ENCODE measurements around the gene ZNF76. TPM values are rescaled to one million over a fixed set of nuclear protein-coding genes. Genes with fewer than 3 reads are reported as not detected.

Gene ZNF76
- total and polyA plus RNA-seq, 2 of the 13 experiments (the other 11 are each of a cell fraction or from before 2014, with no cell fraction given): 13.2 to 26.4 TPM

GRCh38 chr6:35297601-35298481 is 38.3 kb downstream of the ZNF76 start, which contains the start of gene DEF6 (continued):
- no peak for TF ChIP-seq TRIM24 (CRISPR knock-in tag; IDR thresholded peaks at IDR 0.05)
- peak; percentile 86; the same call in 1 of the 2 replicates for TF ChIP-seq KLF9 (CRISPR knock-in tag; IDR thresholded peaks at IDR 0.05; ENCODE audit: low read depth)
- TF ChIP-seq MXD1 (CRISPR knock-in tag; IDR thresholded peaks at IDR 0.05): peak; percentile 87; the same call in 1 of the 2 replicates
- no peak for TF ChIP-seq PTBP1 (IDR thresholded peaks at IDR 0.05; ENCODE audit: low read depth, low read length, poor library complexity, severe bottlenecking)
- peak; percentile 75; the same call in 1 of the 2 replicates for TF ChIP-seq ZNF234 (CRISPR knock-in tag; conservative IDR thresholded peaks at IDR 0.05)
- peak; percentile 83 for TF ChIP-seq ZNF317 (CRISPR knock-in tag; IDR thresholded peaks at IDR 0.05)
- peak; percentile 86 for TF ChIP-seq ZGPAT (CRISPR knock-in tag; IDR thresholded peaks at IDR 0.05)
- no peak; the same call in 1 of the 2 replicates for TF ChIP-seq ZSCAN9 (CRISPR knock-in tag; IDR thresholded peaks at IDR 0.05; ENCODE audit: borderline replicate concordance)
- TF ChIP-seq SOX6 (IDR thresholded peaks at IDR 0.05): no peak
- TF ChIP-seq SOX6 (CRISPR knock-in tag; IDR thresholded peaks at IDR 0.05): peak; percentile 76
- TF ChIP-seq ZNF607 (CRISPR knock-in tag; IDR thresholded peaks at IDR 0.05; ENCODE audit: borderline replicate concordance): peak; percentile 81
- TF ChIP-seq HNF4G (IDR thresholded peaks at IDR 0.05; ENCODE audit: borderline replicate concordance, low read depth, low read length): no peak
- no peak for TF ChIP-seq HNF4G (CRISPR knock-in tag; IDR thresholded peaks at IDR 0.05; ENCODE audit: borderline replicate concordance, low read depth)
- TF ChIP-seq MAFG (CRISPR knock-in tag; IDR thresholded peaks at IDR 0.05): no peak
- no peak for TF ChIP-seq HOXA9 (CRISPR knock-in tag; IDR thresholded peaks at IDR 0.05; ENCODE audit: borderline replicate concordance)
- TF ChIP-seq ETV5 (CRISPR knock-in tag; IDR thresholded peaks at IDR 0.05; ENCODE audit: borderline replicate concordance): peak; percentile 98
- no peak for TF ChIP-seq PREB (CRISPR knock-in tag; IDR thresholded peaks at IDR 0.05)
- TF ChIP-seq ZFP37 (CRISPR knock-in tag; IDR thresholded peaks at IDR 0.05; ENCODE audit: borderline replicate concordance): no peak
- no peak for TF ChIP-seq BATF2 (CRISPR knock-in tag; IDR thresholded peaks at IDR 0.05)
- peak; percentile 78; the same call in 1 of the 2 replicates for TF ChIP-seq ZHX1 (CRISPR knock-in tag; IDR thresholded peaks at IDR 0.05; ENCODE audit: low read depth)
- TF ChIP-seq ZNF275 (CRISPR knock-in tag; IDR thresholded peaks at IDR 0.05; ENCODE audit: borderline replicate concordance): 0 out of 2 replicates have a peak, but pooled peaks have one; percentile 65
